HG02571 (cell line): ENCODE results near the gene NUDT22.

Experiments
- ATAC-seq: cut with Tn5 transposase; IDR thresholded peaks from one replicate; pipeline ENCODE4 v1.9.1; 2021; ENCODE audit warnings: mild to moderate bottlenecking, moderate library complexity; ENCODE audit not compliant: unreplicated experiment

Gene NUDT22

GRCh38 chr11:64268893-64269539, 42.9 kb downstream of the NUDT22 start:
- peak; percentile 4 for ATAC-seq

- ATAC-seq, result peak; percentile 71
Measured at GRCh38 chr11:64269540-64270220, 43.6 kb downstream of the NUDT22 start.

- ATAC-seq, result no peak
Measured at GRCh38 chr11:64275031-64275800, 49.1 kb downstream of the NUDT22 start.

GRCh38 chr11:64275841-64276240, 49.8 kb downstream of the NUDT22 start:
- no peak for ATAC-seq

- ATAC-seq, result no peak
Measured at GRCh38 chr11:64276653-64277431, 50.8 kb downstream of the NUDT22 start.

GRCh38 chr11:64278576-64279190, 52.6 kb downstream of the NUDT22 start:
- ATAC-seq, result no peak
